ENCODE results near the gene ACSL3.
A peak's percentile ranks its signal among the peaks of the same experiment; 100 is the strongest.

The ACSL3 gene

DNA sequence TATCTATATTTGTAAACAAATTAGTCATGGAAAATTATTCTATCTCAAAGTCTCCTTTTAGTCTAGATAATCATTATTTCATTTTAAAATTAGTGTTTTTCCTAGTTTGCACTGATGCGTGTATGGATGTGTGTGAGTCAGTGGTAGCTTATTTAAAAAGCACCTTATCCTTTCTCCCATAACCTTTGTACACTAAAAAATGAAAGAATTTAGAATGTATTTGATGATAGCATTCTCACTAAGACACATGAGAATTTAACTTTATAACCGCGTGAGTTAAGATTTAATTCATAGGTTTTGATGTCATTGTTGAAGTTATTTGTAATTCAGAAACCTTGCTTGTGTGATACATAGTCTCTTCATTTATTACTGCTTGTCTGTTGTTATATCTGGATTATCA lies 81.7 kb downstream of the ACSL3 start:
- DNase-seq (ENCODE audit: low read depth), result no peak

DNA sequence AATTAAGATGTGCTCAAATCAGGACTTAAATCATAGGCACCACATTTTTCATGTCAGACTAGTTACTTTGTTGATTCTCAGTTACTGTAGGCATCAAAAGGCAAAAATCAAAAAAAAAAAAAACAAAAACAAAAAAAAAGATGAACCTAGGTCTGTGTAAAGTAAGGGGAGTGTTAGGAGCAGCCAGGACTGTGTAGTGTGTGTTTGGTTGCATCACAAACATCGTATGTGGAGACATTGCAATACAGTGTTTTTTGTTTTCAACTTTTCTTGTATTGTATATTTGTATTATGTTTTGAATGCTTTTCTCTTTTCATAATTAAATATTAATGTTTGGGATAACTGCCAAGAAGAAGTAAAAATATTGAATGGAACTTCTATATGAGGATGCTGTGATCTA lies 82.1 kb downstream of the ACSL3 start:
- no peak for DNase-seq (ENCODE audit: low read depth)

DNA sequence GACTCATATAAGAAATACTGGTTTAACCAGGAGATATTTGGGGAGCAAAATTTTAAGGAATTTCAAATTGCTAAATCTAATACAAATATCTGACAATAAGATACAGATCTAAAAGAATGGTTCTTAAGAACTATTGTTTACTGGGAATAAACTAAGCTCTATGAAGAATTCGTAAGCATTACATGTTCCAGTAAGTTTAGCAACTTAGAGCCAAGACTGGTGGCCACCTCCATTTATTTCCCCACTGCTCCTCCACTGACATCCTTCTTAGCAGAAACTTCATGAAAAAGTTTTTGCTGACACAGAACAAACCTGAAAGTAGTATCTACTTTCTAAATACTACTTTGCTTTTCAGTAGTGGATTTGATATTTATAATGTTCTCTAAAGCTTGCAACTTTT lies 83.0 kb downstream of the ACSL3 start:
- no peak for DNase-seq (ENCODE audit: low read depth)

DNA sequence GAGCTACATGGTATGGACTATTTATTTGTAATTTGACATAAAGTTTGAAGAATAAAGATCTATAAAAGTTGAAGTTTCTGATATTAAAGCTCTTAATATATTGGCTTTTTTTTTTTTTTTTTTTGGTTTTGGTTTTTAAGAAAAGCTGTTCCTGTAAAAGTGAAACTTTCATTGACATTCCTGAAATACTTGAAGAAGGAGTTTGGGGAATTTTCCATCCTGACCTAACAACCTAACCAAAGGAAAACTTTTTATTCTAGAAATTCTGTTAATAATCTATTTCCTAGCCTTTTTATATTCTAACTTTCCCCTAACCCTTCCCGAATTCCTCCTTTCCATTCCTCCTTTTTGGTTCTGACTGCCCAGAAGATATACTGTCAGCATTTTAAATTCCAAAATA lies 83.7 kb downstream of the ACSL3 start:
- no peak for DNase-seq (ENCODE audit: low read depth)

DNA sequence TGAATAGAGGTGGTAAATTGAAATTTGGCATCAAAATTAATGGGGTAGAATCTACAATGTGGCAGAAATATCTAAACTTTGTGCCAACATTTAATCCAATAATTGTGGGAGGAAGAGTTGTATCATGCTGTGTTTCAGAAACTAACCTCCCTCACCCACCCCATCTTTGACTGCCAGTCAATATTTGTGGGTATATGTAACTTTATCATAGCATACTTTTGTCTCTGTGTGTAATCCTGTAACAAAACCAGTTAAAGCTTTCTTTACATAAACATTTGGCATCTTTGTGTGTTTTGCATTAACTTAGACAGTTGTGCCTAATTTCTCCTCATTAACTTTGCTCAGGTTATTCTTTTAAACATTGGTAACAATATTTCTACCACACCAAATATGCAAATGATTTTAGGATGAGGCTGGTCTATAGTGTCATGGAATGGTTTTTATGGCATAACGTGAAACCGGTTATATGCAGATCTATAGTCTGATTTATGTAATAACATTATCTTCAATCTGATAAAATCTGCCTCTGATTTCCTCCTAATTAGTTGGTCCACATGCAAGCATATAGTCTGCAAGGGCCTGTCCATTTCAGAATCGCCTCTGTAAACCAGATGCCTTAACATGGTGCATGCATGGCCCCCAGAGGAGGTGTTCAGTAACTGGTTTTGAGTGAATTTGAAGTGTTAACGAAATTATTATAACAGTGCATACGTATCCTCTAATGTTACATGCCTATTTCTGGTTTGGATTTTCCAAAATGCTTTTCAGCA lies 84.3 kb downstream of the ACSL3 start:
- no peak for DNase-seq (ENCODE audit: low read depth)

DNA sequence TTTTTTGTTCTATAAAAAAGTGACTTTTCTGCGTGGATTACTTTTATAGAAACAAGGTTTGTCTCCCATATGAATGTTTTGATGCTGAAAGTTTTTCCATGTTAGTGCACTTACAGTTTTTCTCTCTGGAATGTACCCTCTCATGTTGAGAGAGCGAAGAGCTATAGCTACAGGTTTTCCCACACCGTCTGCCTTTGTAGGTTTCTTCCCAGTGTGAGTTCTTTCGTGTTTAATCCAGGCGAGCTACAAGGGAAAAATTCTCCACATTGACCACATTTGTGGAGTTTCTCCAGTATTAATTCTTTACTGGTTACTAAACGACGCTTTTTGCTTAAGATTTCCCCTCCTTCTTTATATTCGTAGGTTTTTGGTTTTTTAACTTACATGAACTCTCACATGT lies 85.1 kb downstream of the ACSL3 start:
- no peak for DNase-seq (ENCODE audit: low read depth)

DNA sequence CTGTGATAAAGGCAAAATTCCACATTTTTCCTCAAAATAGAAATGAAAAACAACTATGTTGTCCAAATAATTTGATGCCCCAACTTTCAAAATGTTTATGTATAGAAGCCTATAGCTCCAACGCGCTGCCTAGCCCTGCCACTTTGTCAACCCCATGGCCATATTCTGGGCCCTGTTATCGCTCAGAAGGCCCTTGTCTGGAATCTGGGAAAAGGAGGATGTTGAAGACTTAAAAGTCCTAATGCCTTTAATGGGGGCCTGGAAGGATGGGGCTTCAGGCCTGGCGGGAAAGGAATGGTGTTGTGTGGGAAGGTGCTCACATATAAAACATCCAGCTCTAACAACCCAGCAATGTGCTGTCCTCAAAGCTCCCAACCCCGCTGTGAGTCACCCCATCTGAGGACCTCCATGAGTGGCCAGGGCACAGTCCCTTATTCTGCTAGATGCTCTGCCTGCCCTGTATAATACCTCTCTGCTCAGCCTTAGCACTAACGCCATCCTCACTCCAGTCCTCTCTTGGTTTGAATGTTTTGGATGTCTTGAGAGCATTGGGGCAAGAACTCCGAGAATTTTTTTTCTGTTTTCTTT lies 86.0 kb downstream of the ACSL3 start:
- DNase-seq (ENCODE audit: low read depth), result no peak

DNA sequence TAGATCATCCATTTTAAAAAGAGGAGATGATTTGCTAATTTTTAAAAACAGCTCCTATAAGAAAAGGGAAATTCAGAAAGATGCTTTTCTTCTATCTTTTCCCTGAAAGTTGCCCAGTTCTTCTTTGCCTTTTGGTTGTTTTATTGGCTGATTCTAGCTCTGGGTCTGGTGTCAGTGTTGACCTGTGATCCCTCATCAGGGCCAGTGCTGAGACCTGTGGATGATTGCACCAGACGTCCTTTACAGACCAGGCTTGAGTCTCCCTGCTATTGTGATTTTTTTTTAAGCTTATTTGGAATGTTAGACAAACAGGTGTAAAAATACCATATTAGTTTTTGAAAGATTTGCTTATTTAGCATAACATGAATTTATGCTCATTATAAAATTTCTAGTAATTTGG lies 88.2 kb downstream of the ACSL3 start:
- no peak for DNase-seq (ENCODE audit: low read depth)

DNA sequence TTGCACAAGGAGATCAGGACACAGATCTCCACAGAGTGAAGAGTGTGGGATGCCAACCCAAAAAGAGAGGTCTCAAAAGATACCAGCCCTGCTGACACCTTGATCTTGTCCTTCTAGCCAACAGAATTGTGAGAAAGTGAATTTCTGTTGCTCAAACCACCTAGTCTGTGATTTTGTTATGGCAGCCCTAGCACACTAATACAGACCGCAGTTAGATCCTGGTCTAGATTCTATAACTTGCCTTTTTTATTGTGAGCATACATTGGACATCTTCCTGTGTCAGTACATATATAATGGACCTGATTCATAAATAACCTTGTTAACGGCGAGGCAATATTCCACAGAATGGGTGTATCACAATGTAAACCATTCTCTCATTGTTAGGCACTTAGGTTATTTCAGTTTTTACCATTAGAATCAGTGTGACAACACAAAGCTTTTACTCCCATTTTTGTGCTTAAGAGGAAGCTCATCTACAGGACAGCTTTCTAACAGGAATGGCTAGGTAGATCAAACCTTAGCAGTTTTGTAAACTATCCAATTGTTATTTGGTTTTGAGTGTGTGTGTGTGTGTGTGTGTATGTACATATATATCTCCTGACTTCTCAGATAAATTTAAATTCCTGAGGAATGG lies 89.0 kb downstream of the ACSL3 start:
- no peak for DNase-seq (ENCODE audit: low read depth)

DNA sequence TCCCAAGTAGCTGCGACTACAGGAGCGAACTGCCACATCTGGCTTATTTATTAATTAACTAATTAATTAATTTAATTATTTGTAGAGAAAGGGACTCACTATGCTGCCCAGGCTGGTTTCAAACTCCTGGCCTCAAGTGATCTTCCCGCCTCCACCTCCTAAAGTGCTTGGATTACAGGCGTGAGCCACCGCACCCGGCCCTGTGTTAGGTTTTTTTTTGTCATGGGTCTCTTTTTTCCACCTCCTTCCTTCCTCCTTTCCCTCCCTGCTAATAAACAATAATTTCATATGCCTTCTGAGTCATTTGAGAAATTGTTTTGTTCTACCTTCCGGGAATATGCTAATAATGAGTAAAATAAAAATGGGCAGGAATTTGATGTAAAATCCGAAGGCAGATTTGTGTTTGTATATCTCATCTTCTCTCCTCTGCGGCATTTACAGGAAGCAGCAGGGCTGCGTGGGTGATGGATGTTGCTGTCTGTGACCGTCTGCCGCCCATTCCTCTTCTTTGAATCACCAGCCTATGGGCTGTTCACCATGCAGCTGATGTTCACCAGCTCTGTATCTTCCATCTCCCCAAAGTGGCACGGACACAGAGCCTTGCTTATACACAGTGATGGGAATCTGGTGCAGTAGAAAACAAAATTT lies 89.9 kb downstream of the ACSL3 start:
- peak; percentile 58 for DNase-seq (ENCODE audit: low read depth)

DNA sequence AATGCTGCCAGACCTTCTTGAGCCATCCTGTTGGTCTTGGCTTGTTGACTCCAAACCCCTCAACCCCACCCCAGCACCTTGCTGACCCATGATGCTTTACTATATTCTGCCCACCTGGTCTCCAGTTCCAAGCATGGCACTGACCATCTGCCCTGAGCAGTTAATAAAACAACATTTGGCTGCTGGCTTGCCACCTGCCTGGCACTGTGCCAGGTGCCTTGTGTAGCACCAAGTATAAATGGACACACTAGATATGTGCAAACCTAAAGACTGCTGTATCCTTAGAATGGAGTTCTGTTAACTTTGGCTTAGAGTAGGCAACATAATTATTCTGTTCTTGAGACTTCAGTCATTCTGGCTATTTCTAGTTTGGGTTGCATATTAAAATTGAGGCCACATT lies 91.4 kb downstream of the ACSL3 start:
- DNase-seq (ENCODE audit: low read depth), result no peak

DNA sequence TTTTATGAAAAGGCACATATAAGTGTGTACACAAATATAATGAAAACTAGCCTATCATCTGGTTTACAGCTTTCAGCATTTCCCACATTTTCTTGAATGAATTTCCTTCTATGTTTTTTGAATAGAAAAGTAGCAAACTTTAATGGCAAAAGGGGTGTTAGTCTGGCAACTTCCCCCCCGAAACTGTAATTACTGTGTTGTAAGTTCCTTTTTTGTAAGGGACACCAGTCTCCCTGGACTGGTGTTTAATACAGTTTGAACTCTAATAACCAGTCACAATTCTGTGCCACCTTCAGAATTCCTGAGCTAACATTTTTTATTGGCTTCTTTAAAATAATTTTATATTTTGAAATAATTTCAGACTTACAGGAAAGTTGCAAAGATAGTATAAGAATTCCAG lies 94.2 kb downstream of the ACSL3 start:
- DNase-seq (ENCODE audit: low read depth), result no peak

DNA sequence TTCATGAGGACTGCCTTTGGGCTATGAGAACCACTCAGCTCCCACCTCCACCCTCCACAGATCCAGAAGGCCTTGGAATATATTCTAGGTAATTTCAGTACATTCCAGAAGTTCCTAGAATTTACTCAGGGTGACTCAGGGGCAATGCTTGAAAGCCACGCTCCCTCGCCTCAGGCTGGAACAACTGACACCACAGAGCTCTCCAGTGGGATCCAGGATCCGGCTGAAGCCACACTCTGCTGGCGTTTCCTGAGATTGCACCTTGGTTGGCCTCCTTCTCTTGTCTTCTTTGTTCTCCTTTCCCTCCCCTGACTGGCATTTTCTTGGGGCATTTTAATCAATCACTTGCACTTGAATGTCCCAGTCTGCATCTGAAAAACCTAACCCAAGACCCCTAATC lies 98.5 kb downstream of the ACSL3 start:
- DNase-seq (ENCODE audit: low read depth), result peak; percentile 71

DNA sequence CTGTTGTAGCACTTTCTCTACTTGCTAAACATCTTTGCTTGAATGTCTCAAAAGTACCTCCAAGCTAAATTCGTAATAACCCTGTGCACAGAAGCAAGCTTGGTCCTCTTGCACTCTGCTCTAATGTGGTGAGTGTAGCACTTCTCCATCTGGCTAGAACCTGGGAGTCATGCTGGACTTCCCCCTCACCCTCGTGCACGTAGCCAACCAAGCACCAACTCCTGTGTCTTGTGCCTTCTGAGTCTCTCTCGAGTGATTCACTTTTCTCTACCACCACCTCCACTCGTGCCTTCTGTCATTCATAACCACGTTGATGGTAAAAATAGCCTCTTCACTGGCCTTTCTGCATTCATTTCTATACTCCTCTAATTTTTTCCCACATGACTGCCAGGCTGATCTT lies 99.3 kb downstream of the ACSL3 start:
- no peak for DNase-seq (ENCODE audit: low read depth)

DNA sequence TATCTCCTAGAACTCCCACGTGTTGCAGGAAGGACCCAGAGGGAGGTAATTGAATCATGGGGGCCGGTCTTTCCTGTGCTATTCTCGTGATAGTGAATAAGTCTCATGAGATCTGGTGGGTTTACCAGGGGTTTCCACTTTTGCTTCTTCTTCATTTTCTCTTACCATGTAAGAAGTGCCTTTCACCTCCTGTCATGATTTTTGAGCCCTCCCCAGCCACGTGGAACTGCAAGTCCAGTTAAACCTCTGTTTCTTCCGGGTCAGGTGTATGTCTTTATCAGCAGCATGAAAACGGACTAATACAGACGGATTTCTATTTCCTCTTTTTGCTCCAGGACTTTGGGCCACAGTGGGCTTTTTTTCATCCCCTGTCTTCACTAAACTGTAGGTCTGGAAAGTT lies 102.8 kb downstream of the ACSL3 start:
- no peak for DNase-seq (ENCODE audit: low read depth)

DNA sequence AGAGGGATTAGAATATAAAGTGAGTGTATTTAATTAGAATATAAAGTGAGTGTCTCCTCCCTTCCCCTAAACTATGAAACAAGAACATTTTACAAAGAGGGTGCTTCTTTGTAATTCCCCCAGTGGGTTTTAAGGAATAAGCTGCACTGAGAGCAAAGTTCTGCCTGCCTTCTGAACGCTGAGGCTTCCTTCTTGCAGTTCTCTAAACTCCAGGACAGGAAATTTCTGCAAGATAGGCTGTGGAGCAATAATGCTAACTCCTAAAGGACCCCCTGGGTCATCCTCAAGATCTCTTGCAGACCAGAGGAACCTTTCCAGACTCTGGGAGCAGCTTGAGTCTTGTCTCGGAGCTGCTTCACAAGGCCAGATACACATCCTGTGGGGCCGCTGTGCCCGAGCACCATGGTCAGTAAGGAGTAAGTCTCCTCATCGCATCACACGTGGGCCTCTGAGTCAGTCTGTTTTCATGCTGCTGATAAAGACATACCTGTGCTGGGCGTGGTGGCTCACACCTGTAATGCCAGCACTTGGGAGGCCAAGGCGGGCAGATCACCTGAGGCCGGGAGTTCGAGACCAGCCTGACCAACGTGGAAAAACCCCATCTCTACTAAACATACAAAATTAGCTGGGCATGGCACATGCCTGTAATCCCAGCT lies 103.7 kb downstream of the ACSL3 start:
- DNase-seq (ENCODE audit: low read depth), result no peak

DNA sequence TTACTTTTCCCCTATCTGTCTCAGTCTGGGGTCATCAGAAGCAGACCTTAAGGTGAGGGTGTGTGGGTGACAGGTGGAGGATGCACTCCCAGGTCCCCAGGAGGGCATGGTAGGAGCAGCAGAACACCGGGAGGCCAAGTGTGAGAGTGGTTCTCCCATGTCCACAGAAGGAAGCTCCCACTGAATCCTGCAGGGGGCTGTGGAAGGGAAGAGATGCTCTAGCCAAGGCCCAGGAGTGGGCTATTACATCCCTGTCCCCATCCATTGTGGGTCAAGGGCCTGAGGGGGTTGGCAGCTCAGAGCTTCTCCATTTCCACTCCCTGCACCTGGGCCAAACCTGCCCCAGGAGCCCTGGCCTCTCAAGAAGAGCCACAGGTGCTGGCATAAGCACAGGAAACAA lies 104.7 kb downstream of the ACSL3 start:
- no peak for DNase-seq (ENCODE audit: low read depth)

DNA sequence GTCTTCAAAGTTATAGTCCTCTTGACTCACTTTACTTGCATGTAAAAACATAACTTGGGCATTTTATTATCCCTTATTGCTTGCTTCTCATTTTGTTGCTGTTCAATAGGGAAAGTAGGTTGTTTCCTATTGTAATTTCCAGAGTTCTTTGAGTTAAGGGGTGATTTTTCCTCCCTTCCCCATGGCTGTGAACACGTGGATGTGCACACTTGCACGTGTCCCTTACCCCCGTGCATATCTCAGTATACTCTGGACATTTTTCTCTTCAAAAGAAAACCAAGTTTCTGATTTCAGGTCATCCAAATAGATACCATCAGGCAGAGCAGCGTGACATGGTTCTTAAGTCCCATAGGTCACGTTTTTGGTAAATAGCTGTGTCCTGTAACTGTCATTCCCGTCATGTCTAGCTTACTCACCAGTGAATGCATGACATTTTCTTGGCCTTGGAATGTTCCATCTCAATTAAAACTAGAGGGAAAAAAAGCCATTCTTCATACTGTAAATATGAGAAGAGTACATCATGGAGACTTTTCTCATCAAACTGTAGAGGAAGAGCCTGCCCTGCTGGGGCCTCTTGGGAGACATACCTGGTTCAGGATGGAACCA lies 107.8 kb downstream of the ACSL3 start:
- no peak for DNase-seq (ENCODE audit: low read depth)

DNA sequence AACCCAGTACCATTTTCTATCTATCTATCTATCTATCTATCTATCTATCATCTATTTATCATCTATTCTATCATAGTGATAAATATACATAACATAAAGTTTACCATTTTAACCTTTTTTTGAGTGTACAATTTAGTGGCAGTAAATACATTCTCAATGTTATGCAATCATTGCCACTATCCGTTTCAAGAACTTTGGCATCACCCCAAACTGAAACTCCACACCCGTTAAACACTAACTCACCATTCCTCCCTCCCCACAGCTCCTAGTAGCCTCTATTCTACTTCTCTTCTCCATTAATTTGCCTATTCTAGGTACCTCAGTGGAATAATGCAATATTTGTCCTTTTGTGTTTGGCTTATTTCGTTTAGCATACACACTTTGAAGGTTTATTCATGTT lies 108.7 kb downstream of the ACSL3 start:
- DNase-seq (ENCODE audit: low read depth), result peak; percentile 52

DNA sequence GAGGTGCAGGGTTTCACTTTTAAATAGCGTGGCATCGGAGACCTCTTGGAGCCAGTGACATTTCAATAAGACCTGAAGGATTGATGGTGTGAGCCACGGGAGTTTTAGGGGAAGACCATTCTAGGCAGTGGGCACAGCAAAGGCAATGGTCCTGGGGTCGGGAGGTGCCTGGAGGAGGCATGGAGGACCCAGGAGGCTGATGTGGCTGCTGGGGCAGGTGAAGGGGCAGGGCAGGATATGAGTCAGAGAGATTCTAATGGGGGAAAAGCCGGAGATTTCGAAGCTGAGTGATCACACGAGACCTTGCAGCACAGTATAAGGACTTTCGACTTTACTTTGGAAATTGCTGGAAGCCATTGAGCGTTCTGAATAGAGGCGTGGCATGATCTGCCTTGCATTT lies 111.6 kb downstream of the ACSL3 start:
- DNase-seq (ENCODE audit: low read depth), result no peak

DNA sequence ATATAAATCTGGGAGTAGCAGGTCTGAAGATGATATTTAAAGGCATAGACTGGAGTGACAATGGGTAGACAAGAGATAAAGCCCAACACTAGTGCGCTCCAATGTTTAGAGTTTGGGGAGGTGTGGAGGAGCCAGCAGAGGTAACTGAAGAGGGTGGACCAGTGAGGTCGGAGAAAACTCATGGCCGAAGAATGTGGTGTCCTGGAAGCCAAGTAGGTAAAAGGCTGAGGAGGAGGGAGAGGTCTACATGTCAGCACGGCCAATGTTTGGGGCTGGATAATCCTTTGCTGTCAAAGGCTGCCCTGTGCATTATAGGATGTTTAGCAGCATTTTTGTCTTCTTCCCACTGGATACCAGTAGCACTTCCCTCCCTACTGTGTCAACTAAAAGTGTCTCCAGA lies 112.4 kb downstream of the ACSL3 start:
- DNase-seq (ENCODE audit: low read depth), result no peak

DNA sequence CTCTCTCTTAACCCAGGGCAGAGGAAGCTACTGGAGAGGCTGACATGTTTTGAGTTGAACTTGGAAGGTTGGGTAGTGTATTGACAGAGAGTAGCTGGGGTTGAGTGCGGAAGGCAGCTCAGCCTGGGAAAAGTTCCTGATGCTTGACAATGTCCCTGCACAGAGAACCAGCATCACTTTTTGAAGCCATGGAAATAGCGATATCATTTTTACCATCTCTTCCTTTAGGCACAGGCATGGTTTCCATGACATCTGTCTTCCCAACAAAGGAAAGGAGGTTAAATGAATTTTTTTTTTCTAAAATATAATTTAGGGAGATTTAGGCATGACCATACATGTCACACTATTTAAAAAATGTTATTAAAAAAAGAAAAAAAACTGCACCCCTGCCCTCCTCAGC lies 112.9 kb downstream of the ACSL3 start:
- DNase-seq (ENCODE audit: low read depth), result no peak
